ENCODE measurements around the gene OSGIN1. TPM values are rescaled to one million over a fixed set of nuclear protein-coding genes. Genes with fewer than 3 reads are reported as not detected.

The OSGIN1 gene
- polyA plus RNA-seq, 3 donors: 1.8 to 4.0 (median 2.0) TPM

- Mint-ChIP-seq H3K4me1 (peaks cover 9% of the 10 kb centered on the region), H3K9me3 (peaks cover 4 to 24% (median 12%) of the 10 kb centered on the region in 7 donors), H3K4me3 (peak overlapping the region in 1 of 2 donors; percentile 15), H3K36me3 (no peaks in the 10 kb centered on the region), H3K27me3 (ENCODE audit: low read depth in 3 of 3) (peaks cover 20 to 47% (median 25%) of the 10 kb centered on the region in 3 donors), H3K27ac (peak overlapping the region in 4 of 7 donors; percentile 22 to 81 (median 68))
- 6% methylated on average over 11 of the region's 14 CpGs for WGBS (ENCODE audit: insufficient coverage)
- no peaks in the 10 kb centered on the region for H3K36me3 ChIP-seq (replicated peaks in 1 of 2; ENCODE audit: control insufficient read depth in 1 of 2, insufficient read depth in 2 of 2, low read length in 2 of 2)
- peaks cover 9 to 10% of the 10 kb centered on the region in 2 donors for H3K4me1 ChIP-seq (ENCODE audit: control insufficient read depth in 1 of 2, insufficient read depth in 2 of 2, low read length in 2 of 2)
- peak overlapping the region; percentile 30 for H3K4me2 ChIP-seq (replicated peaks; ENCODE audit: extremely low read depth, low read length, poor library complexity, severe bottlenecking)
- H3K4me3 ChIP-seq (replicated peaks in 1 of 3; ENCODE audit: low read depth in 2 of 3, low read length in 3 of 3): no peak overlapping the region
- intact Hi-C loops (cut with micrococcal nuclease): no loop called here
- H3K9ac ChIP-seq (ENCODE audit: insufficient read depth, low read length, poor library complexity, severe bottlenecking): no peak overlapping the region
- H3K9me3 ChIP-seq (replicated peaks in 1 of 2; ENCODE audit: control insufficient read depth in 1 of 2, insufficient read depth in 1 of 2, low read length in 2 of 2): peaks cover 7 to 12% of the 10 kb centered on the region in 2 donors
- no peak overlapping the region for H2AFZ ChIP-seq (ENCODE audit: insufficient read depth, low read depth, low read length, poor library complexity, severe bottlenecking)
- H3K27me3 ChIP-seq (ENCODE audit: control insufficient read depth in 2 of 2, insufficient read depth in 2 of 2, low read length in 2 of 2): peaks cover 0 to 2% of the 10 kb centered on the region in 2 donors
- TF ChIP-seq CTCF (IDR thresholded peaks at IDR 0.05): no peak
- H3K79me2 ChIP-seq (ENCODE audit: insufficient read depth, low read length): no peaks in the 10 kb centered on the region
- no peaks in the 10 kb centered on the region for H4K20me1 ChIP-seq (ENCODE audit: insufficient read depth, low read length)
- H3K27ac ChIP-seq (ENCODE audit: low read depth in 1 of 2, low read length in 2 of 2): no peak overlapping the region
- peak; percentile 48 to 80 (median 66) for DNase-seq
These were observed 60.9 kb downstream of the OSGIN1 start for GRCh38 chr16:84013787-84014569.

- H3K4me2 ChIP-seq (replicated peaks; ENCODE audit: extremely low read depth, low read length, poor library complexity, severe bottlenecking): peak overlapping the region; percentile 30
- no peaks in the 10 kb centered on the region for H3K79me2 ChIP-seq (ENCODE audit: insufficient read depth, low read length)
- Mint-ChIP-seq H3K36me3 (no peaks in the 10 kb centered on the region), H3K27me3 (ENCODE audit: low read depth in 3 of 3) (peaks cover 21 to 50% (median 24%) of the 10 kb centered on the region in 3 donors), H3K27ac (peak overlapping the region in 3 of 7 donors; percentile 22 to 69 (median 66)), H3K9me3 (peaks cover 4 to 31% (median 13%) of the 10 kb centered on the region in 7 donors), H3K4me1 (peaks cover 9% of the 10 kb centered on the region), H3K4me3 (peak overlapping the region in 1 of 2 donors; percentile 15)
- 79% methylated on average over 11 of the region's 14 CpGs for WGBS (ENCODE audit: insufficient coverage)
- H3K4me3 ChIP-seq (replicated peaks in 1 of 3; ENCODE audit: low read depth in 2 of 3, low read length in 3 of 3): no peak overlapping the region
- peaks cover 9 to 10% of the 10 kb centered on the region in 2 donors for H3K4me1 ChIP-seq (ENCODE audit: control insufficient read depth in 1 of 2, insufficient read depth in 2 of 2, low read length in 2 of 2)
- H3K27me3 ChIP-seq (ENCODE audit: control insufficient read depth in 2 of 2, insufficient read depth in 2 of 2, low read length in 2 of 2): peaks cover 0 to 2% of the 10 kb centered on the region in 2 donors
- peaks cover 12 to 20% of the 10 kb centered on the region in 2 donors for H3K9me3 ChIP-seq (replicated peaks in 1 of 2; ENCODE audit: control insufficient read depth in 1 of 2, insufficient read depth in 1 of 2, low read length in 2 of 2)
- no peak for DNase-seq
- H4K20me1 ChIP-seq (ENCODE audit: insufficient read depth, low read length): no peaks in the 10 kb centered on the region
- H3K27ac ChIP-seq (ENCODE audit: low read depth in 1 of 2, low read length in 2 of 2): no peak overlapping the region
- H2AFZ ChIP-seq (ENCODE audit: insufficient read depth, low read depth, low read length, poor library complexity, severe bottlenecking): no peak overlapping the region
- intact Hi-C loops (cut with micrococcal nuclease): no loop called here
- no peak overlapping the region for H3K9ac ChIP-seq (ENCODE audit: insufficient read depth, low read length, poor library complexity, severe bottlenecking)
- no peaks in the 10 kb centered on the region for H3K36me3 ChIP-seq (replicated peaks in 1 of 2; ENCODE audit: control insufficient read depth in 1 of 2, insufficient read depth in 2 of 2, low read length in 2 of 2)
- TF ChIP-seq CTCF (IDR thresholded peaks at IDR 0.05): no peak
These were observed 61.7 kb downstream of the OSGIN1 start for GRCh38 chr16:84014570-84015327.

All from CD14-positive monocyte (primary cell).